ENCODE measurements around the gene HIP1R.
"Not testable (repeated sequence)": the region's sequence is repeated elsewhere in the genome, so short reads cannot be mapped to it uniquely, and the experiment has no call there.

HIP1R gene, protein sequence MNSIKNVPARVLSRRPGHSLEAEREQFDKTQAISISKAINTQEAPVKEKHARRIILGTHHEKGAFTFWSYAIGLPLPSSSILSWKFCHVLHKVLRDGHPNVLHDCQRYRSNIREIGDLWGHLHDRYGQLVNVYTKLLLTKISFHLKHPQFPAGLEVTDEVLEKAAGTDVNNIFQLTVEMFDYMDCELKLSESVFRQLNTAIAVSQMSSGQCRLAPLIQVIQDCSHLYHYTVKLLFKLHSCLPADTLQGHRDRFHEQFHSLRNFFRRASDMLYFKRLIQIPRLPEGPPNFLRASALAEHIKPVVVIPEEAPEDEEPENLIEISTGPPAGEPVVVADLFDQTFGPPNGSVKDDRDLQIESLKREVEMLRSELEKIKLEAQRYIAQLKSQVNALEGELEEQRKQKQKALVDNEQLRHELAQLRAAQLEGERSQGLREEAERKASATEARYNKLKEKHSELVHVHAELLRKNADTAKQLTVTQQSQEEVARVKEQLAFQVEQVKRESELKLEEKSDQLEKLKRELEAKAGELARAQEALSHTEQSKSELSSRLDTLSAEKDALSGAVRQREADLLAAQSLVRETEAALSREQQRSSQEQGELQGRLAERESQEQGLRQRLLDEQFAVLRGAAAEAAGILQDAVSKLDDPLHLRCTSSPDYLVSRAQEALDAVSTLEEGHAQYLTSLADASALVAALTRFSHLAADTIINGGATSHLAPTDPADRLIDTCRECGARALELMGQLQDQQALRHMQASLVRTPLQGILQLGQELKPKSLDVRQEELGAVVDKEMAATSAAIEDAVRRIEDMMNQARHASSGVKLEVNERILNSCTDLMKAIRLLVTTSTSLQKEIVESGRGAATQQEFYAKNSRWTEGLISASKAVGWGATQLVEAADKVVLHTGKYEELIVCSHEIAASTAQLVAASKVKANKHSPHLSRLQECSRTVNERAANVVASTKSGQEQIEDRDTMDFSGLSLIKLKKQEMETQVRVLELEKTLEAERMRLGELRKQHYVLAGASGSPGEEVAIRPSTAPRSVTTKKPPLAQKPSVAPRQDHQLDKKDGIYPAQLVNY

DNA sequence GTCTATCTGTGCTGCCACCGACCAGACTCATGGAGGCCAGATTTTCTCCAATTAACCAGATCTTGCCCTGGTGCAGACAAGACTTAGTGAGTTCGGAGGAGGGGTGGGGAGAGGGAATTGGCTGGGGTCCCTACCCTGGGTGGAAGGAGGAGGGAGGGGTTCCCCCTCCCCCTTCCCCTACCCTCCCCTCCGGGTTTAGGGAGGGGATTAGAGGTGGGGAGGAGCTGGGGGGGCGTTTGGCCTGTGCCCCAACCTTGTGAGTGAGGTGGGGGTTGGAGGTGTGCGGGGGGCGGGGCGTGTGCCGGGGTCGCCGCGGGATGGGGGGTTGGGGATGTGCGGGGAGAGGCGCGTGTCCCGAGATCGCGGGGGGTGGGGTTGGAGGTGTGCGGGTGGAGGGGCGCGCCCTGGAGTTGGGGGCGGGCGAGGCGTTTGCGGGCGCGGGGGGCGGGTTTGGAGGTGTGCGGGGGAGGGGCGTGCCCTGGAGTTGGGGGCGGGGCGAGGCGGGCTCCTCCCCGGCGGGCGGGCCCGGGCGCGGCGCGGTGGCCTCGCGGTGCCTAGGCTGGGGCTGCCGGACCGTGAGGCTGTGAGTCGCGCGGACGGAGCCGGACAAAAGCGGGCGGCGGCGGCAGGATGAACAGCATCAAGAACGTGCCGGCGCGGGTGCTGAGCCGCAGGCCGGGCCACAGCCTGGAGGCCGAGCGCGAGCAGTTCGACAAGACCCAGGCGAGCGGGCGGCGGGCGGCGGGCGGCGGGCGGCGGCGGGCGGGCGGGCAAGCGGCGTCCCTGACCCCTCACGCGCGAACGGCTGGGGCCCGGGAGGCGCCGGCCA is at the start of gene HIP1R:
TSS of gene HIP1R (plus strand) at position 537 of the 829 bp plus-strand sequence. CDS start at position 631, 94 bp downstream.
- DNase-seq: no peak

DNA sequence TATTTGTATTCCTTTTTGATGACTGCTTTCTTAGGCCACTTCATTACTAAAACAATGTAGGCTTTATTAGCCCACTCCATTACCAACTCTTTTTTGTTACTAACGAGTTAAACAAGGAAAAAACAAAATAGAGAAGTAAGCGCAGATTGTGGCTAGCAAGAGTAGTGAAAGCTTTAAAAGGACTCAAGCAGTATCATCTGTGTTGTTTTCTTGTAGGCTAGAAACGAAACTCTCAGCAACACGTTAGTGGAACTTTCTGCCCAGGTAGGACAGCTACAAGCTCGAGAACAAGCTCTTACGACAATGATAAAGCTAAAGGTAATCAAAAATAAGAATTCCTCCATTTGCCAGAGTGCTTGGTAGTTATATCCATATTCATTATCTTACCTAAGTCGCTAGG is 49.8 kb upstream of the HIP1R start:
- no peak for DNase-seq

DNA sequence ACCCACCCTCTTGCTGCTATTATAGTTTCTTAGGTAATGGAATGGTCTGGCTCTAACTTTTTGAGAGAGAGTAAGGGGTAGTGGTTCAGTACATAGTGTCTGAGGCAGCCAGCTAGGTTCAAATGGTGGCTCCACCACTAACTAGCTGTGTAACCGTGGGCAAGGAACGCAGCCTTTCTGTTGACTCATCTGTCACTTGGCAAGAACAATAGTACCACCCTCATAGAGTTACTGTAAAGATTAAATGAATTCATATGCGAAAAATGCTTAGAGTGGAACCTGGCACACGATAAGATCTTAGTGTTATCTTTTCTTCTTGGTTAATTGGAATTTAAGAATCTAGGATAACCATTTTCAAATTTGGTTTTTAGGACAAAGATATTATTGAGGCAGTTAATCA is 46.9 kb upstream of the HIP1R start:
- DNase-seq: no peak

DNA sequence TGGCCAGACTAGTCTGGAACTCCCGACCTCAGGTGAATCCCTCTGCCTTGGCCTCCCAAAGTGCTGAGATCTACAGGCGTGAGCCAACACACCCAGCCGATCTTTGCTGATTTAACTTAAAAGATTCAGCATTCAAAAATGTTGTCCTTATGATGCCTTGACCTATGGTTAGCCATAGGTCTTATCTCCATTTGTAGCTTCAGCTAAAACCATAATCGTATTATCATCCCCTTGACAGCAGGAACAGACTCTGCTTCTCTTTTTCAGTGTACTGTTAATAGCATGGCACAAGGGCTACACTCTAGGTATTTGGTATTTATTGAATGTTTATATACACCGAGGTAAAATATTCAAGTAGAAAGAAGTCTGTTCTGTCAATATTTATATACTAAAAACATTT is 45.6 kb upstream of the HIP1R start:
- no peak for DNase-seq

DNA sequence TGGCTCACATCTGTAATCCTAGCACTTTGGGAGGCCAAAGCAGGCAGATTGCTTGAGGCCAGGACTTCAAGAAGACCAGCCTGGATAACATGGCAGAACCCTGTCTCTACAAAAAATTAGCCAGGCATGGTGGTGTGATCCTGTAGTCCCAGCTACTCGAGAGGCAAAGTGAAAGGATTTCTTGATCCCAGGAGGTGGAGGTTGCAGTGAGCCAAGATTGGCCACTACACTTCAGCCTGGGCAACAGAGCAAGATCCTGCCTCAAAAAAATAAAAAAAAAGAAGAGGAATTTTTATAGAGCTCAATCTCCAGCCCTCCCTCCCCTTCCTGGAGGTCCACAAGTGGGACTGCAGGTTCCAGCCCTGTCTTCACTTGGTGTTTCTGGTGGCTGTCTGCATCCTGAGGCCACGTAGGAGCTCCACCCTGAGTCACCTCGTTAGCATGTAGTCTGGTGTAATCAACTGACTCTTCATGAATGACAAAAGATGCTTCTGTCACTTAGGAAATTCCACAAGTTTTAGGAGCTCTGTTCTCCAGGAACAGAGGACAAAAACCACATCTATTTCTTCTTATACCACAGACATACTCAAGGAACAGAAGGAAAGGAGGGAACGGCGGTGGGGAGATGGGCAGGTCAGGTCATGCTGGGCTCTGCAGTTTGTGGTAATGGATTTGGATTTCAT is 44.7 kb upstream of the HIP1R start:
- DNase-seq: no peak

DNA sequence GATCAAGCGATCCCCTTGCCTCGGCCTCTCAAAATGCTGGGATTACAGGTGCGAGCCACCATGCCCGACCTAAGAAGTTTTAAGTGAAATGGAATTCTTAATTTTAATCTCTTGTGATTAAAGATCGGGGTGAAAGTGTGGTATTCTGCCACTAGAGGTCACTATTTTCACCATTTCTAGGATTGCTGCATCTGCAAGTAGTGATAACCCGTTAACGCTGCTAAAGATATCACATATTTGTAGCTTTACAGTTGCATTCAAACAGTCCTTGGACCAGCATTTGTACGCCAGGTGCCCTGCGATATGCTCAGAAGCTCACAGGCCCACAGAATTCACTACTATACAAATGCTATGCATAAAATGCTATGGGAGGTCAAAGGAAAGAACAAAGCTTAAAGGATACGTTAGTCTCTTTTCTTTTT is 41.6 kb upstream of the HIP1R start:
- peak; percentile 46 for DNase-seq

DNA sequence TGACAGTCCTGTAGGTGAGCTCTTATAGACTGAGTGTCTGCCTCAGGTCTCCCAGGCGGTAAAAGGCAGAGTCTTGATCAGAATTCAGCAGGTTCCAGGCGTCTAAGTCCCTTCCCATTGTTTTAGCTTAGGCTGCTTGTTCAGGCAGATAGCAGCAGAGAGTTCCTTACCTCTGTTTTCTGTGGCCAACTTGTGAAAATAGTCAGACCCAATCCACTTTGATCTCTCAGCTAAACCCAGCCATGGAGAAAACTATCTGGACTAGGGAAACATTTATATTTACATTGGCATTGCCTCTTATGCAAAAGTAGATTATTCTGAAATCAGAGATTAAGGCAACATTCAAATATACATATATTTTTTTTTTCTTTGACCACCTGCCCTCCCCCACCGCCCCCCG is 39.5 kb upstream of the HIP1R start:
- DNase-seq: no peak

DNA sequence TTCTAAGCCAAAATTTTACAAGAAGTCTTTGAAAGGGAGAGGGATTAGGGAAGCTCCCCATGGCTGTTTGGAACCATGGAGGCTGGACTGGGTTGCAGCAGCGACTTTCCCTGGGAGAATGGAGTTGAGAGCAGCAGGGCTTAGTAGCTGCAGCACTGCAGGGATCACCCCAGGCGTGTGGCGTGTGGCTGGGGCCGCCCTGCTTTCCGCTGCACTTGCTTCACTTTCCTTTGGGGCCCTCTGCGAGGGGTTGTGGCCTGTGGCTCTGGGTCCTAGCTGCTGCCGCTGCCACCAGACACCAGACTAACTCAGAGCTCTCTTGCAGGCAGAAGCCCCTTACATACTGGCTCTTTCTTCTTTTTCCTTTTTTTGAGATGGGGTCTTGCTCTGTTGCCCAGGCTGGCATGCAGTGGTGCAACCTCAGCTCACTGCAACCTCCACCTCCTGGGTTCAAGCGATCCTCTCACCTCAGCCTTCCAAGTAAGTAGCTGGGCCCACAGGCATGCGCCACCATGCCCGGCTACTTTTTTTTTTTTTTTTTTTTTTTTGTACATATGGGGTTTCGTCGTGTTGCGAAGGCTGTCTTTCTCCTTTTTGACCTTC is 35.5 kb upstream of the HIP1R start:
- no peak for DNase-seq

DNA sequence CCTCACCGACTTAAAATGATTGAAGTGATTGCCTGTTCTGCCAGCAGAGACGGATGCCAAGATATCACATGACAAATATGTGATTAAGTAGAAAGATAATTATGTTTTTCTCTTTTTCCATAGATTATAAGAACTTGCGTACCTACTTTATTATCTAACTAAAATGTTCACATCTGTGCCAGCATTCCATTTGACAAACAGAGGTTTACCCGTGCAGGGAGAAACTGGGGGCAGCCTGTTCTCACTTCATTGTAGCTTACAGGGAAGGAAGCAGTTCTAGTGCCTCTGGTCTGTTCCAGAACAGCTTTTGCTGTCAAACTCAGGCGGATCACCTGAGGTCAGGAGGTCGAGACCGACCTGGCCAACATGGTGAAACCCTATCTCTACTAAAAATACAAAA is 31.3 kb upstream of the HIP1R start:
- DNase-seq: no peak

DNA sequence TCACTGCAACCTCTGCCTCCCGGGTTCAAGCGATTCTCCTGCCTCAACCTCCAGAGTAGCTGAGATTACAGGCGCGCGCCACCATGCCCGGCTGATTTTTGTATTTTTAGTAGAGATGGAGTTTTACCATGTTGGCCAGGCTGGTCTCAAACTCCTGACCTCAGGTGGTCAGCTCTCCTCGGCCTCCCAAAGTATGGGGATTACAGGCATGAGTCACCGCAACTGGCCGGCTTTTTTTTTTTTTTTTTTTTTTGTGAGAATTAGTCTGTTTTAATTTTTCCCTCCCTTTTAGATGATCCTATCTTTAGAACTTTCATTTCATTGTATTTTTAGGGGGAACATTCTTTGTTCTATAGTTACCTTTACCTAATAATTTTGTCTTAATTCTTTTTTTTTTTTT is 30.3 kb upstream of the HIP1R start:
- DNase-seq: not testable (repeated sequence)

DNA sequence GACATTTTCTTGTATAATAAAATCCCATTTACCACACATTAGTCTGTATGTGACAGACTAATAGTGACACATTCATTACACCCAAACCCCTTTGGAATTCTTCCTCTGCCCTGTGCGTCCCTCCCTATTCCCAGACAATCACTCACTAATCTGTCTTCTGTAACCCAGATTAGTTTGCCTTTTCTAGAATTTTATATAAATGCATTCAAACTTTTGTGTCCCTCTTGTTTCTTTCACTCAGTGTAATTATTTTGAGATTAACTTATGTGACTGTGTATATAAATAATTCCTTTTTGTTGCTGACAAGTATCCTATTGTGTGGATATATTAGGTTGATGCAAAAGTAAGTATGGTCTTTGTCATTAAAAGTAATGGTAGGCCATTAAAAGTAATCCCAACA is 27.6 kb upstream of the HIP1R start:
- no peak for DNase-seq

DNA sequence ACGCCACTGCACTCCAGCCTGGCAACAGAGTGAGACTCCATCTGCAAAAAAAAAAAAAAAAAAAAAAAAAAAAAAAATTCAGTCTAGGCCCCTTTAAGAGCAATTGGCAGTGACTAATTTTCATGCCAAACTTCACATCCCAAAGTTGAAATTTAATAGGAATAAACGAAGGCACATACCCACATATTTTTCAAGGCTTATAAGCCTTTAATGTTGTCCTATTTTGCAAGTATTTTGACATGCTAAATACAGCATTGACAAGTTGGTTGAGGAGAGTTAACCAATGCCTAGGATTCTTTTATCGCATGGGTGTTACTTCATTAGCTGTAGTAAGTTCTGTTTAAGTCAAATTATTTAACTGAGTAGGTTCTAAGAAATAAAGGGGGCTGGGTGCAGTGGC is 23.5 kb upstream of the HIP1R start:
- no peak for DNase-seq

DNA sequence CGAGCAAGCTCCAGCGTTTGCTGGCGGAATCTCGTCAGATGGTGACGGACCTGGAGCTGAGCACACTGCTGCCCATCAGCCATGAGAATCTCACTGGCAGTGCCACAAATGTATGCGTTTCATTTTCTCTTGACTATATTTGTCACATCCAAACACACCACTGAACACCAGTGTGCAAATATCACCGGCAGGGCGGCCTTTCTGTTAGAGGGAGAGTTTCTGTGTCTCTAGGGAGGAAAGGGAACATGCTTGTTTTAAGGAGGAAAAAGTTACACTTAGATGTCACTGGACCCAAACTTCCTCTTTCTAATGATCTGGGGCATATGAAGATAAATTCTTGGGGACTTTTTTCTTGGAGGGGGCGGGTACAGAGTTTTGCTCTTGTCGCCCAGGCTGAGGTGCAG is 21.9 kb upstream of the HIP1R start:
- no peak for DNase-seq

DNA sequence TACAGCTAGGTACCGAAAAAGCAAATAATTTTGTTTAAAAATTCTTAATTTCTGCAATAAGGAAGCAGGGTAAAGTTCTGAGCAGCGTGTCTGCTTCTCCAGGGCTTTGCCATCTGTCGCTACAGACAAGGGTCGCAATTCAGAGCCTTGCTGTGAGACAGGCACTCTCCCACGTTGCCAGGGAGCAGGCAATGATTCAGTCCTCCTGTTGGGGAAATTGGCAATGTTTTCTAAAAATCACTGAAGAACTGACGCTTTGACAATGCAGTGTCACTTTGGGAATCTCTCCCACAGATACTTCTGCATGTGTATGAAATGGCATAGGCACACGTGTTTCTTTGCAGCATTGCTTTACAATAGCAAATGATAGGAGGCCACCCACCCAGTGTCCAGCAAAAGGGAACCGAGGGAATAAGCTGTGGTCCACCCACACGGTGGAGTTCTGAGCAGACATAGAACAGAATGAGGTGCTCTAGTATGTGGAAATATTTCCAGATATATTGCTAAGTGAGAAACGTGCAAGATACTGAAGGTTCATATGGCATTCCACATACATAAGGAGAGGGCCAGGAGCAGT is 16.0 kb upstream of the HIP1R start:
- DNase-seq: no peak

DNA sequence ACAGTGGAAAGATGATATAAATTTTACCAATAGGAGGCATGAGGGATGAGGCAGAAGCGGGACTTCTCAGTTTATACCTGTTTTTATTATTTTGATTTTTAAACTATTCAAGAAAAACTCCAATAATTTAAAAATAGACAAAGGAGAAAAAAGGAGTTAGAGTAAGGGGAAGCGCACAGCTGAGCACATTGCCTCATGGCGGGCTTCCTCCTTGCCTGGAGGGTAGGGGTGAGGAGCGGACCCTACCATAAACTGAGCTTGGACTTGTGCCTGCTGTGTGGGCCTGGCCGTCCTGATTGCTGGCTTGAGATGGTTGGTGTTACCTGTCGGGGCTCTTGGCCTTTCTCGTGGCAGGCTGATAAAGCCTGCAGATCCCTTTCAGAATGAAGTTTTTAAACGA is 15.1 kb upstream of the HIP1R start:
- DNase-seq: no peak

DNA sequence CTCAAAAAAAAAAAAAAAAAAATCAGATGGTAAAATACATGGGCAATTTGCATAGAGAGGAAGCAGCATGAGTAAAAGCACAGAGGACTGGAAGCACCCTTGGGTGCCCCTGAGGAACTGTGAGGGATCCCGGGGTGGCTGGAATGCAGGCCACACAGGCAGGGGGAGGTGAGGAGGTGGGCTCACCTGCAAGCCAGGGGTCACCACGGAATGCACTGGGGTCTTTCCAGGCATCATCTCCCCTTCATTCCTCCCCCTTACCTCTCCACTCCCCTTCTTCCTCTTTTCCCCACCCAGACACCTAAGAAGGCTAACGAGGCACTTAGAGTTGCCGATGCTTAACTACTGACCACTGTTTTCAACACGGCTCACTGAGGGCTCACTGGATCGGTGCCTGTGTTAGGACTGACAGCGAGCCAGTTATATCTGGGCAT is 14.4 kb upstream of the HIP1R start:
- no peak for DNase-seq

DNA sequence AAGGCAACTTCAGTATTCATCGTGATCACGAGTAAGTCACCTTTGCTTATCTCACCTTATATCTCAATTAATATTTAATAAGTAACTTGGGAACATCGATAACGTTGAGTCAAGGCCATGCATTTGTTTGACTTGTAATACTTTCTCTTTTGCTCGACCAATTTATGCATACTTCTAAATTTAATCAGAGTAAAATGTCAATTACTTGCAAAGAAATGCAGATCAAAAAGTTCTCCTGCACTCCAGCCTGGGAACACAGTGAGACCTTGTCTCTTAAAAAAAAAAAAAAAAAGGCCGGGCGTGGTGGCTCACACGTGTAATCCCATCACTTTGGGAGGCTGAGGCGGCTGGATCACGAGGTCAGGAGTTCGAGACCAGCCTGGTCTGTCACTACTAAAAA is 11.8 kb upstream of the HIP1R start:
- no peak for DNase-seq

DNA sequence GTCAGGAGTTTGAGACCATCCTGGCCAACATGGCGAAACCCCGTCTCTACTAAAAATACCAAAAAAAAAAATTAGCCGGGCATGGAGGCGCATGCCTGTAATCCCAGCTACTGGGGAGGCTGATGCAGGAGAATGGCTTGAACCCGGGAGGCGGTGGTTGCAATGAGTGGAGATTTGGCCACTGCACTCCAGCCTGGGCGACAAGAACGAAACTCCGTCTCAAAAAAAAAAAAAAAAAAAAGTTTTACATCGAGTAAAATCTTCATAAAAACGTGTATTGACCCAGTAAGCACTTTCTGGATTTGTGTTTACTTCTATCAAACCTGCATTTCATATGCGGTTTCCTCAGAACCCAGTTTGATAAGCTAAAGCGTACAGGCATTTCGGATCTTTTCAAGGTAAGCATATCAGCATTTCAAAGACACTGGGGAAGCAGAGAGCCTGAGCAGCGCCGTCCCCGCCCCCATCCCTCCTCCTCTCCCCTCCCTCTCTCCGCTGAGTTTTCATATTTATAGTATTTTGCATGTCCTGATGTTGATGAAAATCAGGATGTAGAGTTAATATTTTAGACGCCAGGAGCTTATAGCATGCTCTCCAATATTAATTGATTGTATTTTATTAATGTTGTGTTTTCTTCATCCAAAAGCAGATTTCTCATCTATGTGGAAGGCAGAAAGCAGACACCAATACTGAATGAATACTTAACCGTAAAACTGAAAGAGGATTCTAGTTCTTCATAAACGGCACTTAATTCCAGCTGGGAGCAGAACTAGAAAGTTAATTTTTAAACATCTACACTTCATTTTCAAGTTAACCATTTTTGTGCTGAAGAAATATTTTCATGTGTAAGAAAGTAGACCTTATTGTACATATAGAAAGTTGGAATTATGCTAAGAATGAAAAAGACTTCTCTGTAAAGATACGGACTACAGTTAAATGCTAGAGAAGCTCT is 9.2 kb upstream of the HIP1R start:
- no peak for DNase-seq

DNA sequence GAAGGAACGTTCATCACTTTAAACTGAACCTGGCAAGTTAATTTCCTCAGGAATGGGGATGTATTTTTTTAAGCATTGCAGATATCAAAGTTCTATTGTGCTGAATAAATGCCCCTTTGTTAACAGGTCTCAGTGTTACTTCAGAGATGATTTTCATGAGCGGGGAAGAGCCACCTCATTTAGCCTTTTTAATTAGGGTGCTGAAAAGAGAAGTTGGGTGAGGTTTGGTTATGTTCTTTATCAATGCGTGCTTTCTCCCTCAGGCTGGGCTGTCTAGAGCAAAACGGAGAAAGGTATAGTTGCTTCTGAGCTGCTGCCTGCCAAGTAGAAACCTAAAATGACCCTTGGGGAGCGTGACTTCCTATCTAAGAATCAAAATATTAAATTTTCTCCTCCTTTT is 8.0 kb upstream of the HIP1R start:
- DNase-seq: no peak
